MM.1S (cell line): ENCODE data around the gene ADGRV1.

Experiments
- DNase-seq: peaks from one replicate; pipeline ENCODE4 v3.0.0-alpha.2; 2015
- H2AFZ ChIP-seq: fragments of 300-600 bp; sonication (generic); 2 replicates; pipeline ENCODE4 v1.6.0; 2016; ENCODE audit warnings: antibody characterized with exemption, low read length
- H3F3A ChIP-seq: fragments of 300-600 bp; sonication (generic); 2 replicates; pipeline ENCODE4 v1.6.1; 2016; ENCODE audit warnings: mild to moderate bottlenecking, antibody characterized with exemption, low read length, moderate library complexity, mixed read lengths; ENCODE audit not compliant: insufficient read depth
- H3K27ac ChIP-seq: fragments of 300-600 bp; sonication (generic); 2 replicates; pipeline ENCODE4 v1.5.1; 2016; ENCODE audit warnings: mild to moderate bottlenecking, low read length
- H3K27me3 ChIP-seq: fragments of 300-600 bp; sonication (generic); replicated peaks from 2 replicates; pipeline ENCODE4 v1.6.0; 2016; ENCODE audit warnings: low read length; ENCODE audit not compliant: insufficient read depth
- H3K36me3 ChIP-seq: fragments of 300-600 bp; sonication (generic); replicated peaks from 2 replicates; pipeline ENCODE4 v1.6.1; 2016; ENCODE audit warnings: mild to moderate bottlenecking, low read length, mixed read lengths; ENCODE audit not compliant: insufficient read depth
- H3K4me1 ChIP-seq: fragments of 300-600 bp; sonication (generic); 2 replicates; pipeline ENCODE4 v1.6.1; 2016; ENCODE audit warnings: low read length, mixed read lengths
- H3K4me2 ChIP-seq: fragments of 300-600 bp; sonication (generic); 2 replicates; pipeline ENCODE4 v1.6.0; 2016; ENCODE audit warnings: low read depth, low read length
- H3K4me3 ChIP-seq: fragments of 300-600 bp; sonication (generic); 2 replicates; pipeline ENCODE4 v1.5.1; 2016; ENCODE audit warnings: low read length, mixed read lengths
- H3K79me2 ChIP-seq: fragments of 300-600 bp; sonication (generic); 2 replicates; pipeline ENCODE4 v1.6.1; 2016; ENCODE audit warnings: mixed run types, low read length, mixed read lengths
- H3K9ac ChIP-seq: fragments of 300-600 bp; sonication (generic); 2 replicates; pipeline ENCODE4 v1.6.1; 2016; ENCODE audit warnings: low read length, mixed read lengths
- H3K9me2 ChIP-seq: fragments of 300-600 bp; sonication (generic); replicated peaks from 2 replicates; pipeline ENCODE4 v1.6.1; 2016; ENCODE audit warnings: mild to moderate bottlenecking, low read length, mixed read lengths; ENCODE audit not compliant: insufficient read depth
- H3K9me3 ChIP-seq: fragments of 300-600 bp; sonication (generic); replicated peaks from 2 replicates; pipeline ENCODE4 v1.6.1; 2016; ENCODE audit warnings: mild to moderate bottlenecking, low read length, mixed read lengths; ENCODE audit not compliant: insufficient read depth
- H4K20me1 ChIP-seq: fragments of 300-600 bp; sonication (generic); 2 replicates; pipeline ENCODE4 v1.6.1; 2016; ENCODE audit warnings: mild to moderate bottlenecking, low read length, moderate library complexity, mixed read lengths; ENCODE audit not compliant: insufficient read depth
- EZH2 ChIP-seq: fragments of 300-600 bp; sonication (generic); optimal IDR thresholded peaks from 2 replicates; pipeline ENCODE3; 2017; ENCODE audit warnings: low read depth, mild to moderate bottlenecking, antibody characterized with exemption, low read length, mixed read lengths
- EZH2phosphoT487 ChIP-seq: fragments of 300-600 bp; sonication (generic); IDR thresholded peaks from 2 replicates; pipeline ENCODE4 v1.6.1; 2018; ENCODE audit warnings: antibody characterized with exemption, low read length
- TF ChIP-seq, protein P1 (sequence below): fragments of 300-600 bp; sonication (generic); IDR thresholded peaks from 2 replicates; pipeline ENCODE4 v1.5.1; 2016; ENCODE audit warnings: antibody characterized with exemption, low read length, mixed read lengths

Gene ADGRV1

DNA sequence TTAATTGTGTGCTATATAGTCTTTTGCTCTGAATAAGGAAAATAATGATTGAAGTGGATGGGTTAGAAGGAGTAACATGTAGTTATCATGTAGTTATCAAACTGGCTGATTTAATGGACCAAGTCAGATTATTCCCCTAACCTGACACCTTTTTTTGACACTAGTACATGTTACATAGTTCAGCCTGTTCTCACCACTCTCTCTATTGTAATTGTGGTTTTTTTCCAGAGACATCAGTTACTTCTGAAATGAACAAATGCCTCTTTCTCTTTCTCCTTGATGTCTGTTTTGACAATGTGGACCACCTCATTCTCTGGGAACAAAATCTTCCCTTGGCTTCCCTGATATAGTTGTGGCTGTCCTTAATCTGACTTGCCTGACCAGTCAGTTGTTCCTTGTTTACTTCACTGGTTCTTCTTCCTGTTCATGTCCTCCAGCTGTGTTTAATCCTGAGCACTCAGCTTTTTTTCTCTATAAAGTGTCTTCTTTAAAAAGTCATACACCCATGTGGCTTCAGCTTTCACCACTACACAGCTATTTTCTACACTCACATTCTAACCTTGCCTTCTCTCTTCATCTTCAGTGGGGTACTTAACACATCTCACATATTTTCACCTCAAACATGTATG is 581.1 kb downstream of the ADGRV1 start:
- no peak overlapping the region for H2AFZ ChIP-seq
- H3K4me1 ChIP-seq, result no peaks in the 10 kb centered on the region
- no peaks in the 10 kb centered on the region for H3K9me2 ChIP-seq
- TF ChIP-seq EZH2phosphoT487 (no peak), EZH2 (no peak)
- TF ChIP-seq, protein P1, sequence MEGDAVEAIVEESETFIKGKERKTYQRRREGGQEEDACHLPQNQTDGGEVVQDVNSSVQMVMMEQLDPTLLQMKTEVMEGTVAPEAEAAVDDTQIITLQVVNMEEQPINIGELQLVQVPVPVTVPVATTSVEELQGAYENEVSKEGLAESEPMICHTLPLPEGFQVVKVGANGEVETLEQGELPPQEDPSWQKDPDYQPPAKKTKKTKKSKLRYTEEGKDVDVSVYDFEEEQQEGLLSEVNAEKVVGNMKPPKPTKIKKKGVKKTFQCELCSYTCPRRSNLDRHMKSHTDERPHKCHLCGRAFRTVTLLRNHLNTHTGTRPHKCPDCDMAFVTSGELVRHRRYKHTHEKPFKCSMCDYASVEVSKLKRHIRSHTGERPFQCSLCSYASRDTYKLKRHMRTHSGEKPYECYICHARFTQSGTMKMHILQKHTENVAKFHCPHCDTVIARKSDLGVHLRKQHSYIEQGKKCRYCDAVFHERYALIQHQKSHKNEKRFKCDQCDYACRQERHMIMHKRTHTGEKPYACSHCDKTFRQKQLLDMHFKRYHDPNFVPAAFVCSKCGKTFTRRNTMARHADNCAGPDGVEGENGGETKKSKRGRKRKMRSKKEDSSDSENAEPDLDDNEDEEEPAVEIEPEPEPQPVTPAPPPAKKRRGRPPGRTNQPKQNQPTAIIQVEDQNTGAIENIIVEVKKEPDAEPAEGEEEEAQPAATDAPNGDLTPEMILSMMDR, result no peak
- no peak for DNase-seq
- no peak overlapping the region for H3K4me2 ChIP-seq
- H4K20me1 ChIP-seq, result no peaks in the 10 kb centered on the region
- H3K36me3 ChIP-seq, result no peaks in the 10 kb centered on the region
- H3K9me3 ChIP-seq, result no peaks in the 10 kb centered on the region
- H3K27me3 ChIP-seq, result no peaks in the 10 kb centered on the region
- no peaks in the 10 kb centered on the region for H3K79me2 ChIP-seq
- no peaks in the 10 kb centered on the region for H3F3A ChIP-seq
- no peak overlapping the region for H3K4me3 ChIP-seq
- H3K9ac ChIP-seq, result no peak overlapping the region
- no peak overlapping the region for H3K27ac ChIP-seq

GRCh38 chr5:91140657-91141056 is 582.1 kb downstream of the ADGRV1 start:
- Histone ChIP-seq H3K4me3 (no peak overlapping the region), H3K9me3 (no peaks in the 10 kb centered on the region), H3K36me3 (no peaks in the 10 kb centered on the region), H4K20me1 (no peaks in the 10 kb centered on the region), H3K4me2 (no peak overlapping the region), H3K27ac (no peak overlapping the region), H2AFZ (no peak overlapping the region), H3K27me3 (no peaks in the 10 kb centered on the region), H3K9me2 (no peaks in the 10 kb centered on the region), H3K79me2 (no peaks in the 10 kb centered on the region), H3F3A (no peaks in the 10 kb centered on the region), H3K4me1 (no peaks in the 10 kb centered on the region), H3K9ac (no peak overlapping the region)
- TF ChIP-seq EZH2phosphoT487 (no peak), EZH2 (no peak)
- TF ChIP-seq, protein P1, result no peak
- no peak for DNase-seq

- Histone ChIP-seq H3K79me2 (no peaks in the 10 kb centered on the region), H3K4me3 (no peak overlapping the region), H4K20me1 (no peaks in the 10 kb centered on the region), H3K27ac (no peak overlapping the region), H3K27me3 (no peaks in the 10 kb centered on the region), H3F3A (no peaks in the 10 kb centered on the region), H3K9me2 (no peaks in the 10 kb centered on the region), H3K9me3 (no peaks in the 10 kb centered on the region), H2AFZ (no peak overlapping the region), H3K4me1 (no peaks in the 10 kb centered on the region), H3K4me2 (no peak overlapping the region), H3K36me3 (no peaks in the 10 kb centered on the region), H3K9ac (no peak overlapping the region)
- no peak for DNase-seq
- TF ChIP-seq, protein P1, result no peak
These were observed 583.0 kb downstream of the ADGRV1 start for GRCh38 chr5:91141642-91142041.
